Upper lobe of right lung (tissue), 1 donor: ENCODE measurements around the gene CMTM8. TPM values are rescaled to one million over a fixed set of nuclear protein-coding genes. Genes with fewer than 3 reads are reported as not detected.

Experiments
- ATAC-seq: fragments of 200-7000 bp; cut with Tn5 transposase; one replicate; pipeline ENCODE4 v1.9.1; 2020; ENCODE audit warnings: mild to moderate bottlenecking, moderate library complexity
- DNase-seq: peaks from one replicate; pipeline ENCODE4 v3.0.0-alpha.2; 2020
- H3K27ac ChIP-seq: fragments of 200-600 bp; one replicate; pipeline ENCODE4 v1.8.0; 2022
- H3K27me3 ChIP-seq: fragments of 200-600 bp; one replicate; pipeline ENCODE4 v1.8.0; 2022; ENCODE audit warnings: mild to moderate bottlenecking
- H3K36me3 ChIP-seq: fragments of 200-600 bp; one replicate; pipeline ENCODE4 v1.8.0; 2022
- H3K4me1 ChIP-seq: fragments of 200-600 bp; one replicate; pipeline ENCODE4 v1.8.0; 2022
- H3K4me3 ChIP-seq: fragments of 200-600 bp; one replicate; pipeline ENCODE4 v1.8.0; 2022; ENCODE audit warnings: mild to moderate bottlenecking
- H3K9me3 ChIP-seq: fragments of 200-600 bp; one replicate; pipeline ENCODE4 v1.8.0; 2022
- intact Hi-C: fragments of 100-400 bp; cut with DNase I; formaldehyde crosslinking; loops from one replicate; pipeline ENCODE4 v1.11.0; 2022
- total RNA-seq: library from RNA; stranded (reverse); fragmentation: NEBNext Ultra II Directional; extraction: Animal tissue kit (Norgen Biotek cat#: 25700); gene quantifications from one replicate; pipeline ENCODE4 v1.2.1, GENCODE V29; 2021
- TF ChIP-seq, protein P1 (sequence below): fragments of 200-600 bp; IDR thresholded peaks from one replicate; pipeline ENCODE4 v1.8.0; 2022; ENCODE audit warnings: antibody characterized with exemption
- donor health status: DM: no; HTN: yes; CAD: no; lungs with severe emphysema.

The CMTM8 gene
- total RNA-seq, 1 donor from 2014 or later = 24.9 TPM

DNA sequence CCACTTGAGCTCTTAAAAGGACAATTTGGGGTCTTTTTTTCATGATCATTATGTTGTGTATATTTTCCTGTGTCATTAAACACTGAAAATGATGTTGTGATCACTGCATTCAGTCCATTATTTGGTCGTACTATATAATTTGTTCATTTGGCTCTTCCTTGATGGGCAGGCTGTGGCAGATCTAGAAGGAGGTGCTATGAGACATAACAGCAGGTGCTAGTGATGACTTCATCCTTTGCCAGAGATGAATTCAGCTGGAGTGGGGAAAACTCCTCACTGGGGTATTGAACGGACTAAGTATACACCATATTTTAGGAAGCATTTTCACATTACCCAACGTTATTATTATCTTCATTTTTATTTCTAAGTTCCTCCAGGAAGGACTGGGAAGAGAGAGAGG is 165.2 kb downstream of the CMTM8 start:
- H3K9me3 ChIP-seq = no peaks in the 10 kb centered on the region
- H3K4me1 ChIP-seq = peaks cover 86% of the 10 kb centered on the region
- peak overlapping the region; percentile 93 for H3K27ac ChIP-seq
- H3K27me3 ChIP-seq = no peaks in the 10 kb centered on the region
- H3K4me3 ChIP-seq = no peak overlapping the region
- intact Hi-C loops = no loop called here
- ATAC-seq (no peak), DNase-seq (no peak)
- TF ChIP-seq, protein P1, sequence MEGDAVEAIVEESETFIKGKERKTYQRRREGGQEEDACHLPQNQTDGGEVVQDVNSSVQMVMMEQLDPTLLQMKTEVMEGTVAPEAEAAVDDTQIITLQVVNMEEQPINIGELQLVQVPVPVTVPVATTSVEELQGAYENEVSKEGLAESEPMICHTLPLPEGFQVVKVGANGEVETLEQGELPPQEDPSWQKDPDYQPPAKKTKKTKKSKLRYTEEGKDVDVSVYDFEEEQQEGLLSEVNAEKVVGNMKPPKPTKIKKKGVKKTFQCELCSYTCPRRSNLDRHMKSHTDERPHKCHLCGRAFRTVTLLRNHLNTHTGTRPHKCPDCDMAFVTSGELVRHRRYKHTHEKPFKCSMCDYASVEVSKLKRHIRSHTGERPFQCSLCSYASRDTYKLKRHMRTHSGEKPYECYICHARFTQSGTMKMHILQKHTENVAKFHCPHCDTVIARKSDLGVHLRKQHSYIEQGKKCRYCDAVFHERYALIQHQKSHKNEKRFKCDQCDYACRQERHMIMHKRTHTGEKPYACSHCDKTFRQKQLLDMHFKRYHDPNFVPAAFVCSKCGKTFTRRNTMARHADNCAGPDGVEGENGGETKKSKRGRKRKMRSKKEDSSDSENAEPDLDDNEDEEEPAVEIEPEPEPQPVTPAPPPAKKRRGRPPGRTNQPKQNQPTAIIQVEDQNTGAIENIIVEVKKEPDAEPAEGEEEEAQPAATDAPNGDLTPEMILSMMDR = no peak
- H3K36me3 ChIP-seq = no peaks in the 10 kb centered on the region

DNA sequence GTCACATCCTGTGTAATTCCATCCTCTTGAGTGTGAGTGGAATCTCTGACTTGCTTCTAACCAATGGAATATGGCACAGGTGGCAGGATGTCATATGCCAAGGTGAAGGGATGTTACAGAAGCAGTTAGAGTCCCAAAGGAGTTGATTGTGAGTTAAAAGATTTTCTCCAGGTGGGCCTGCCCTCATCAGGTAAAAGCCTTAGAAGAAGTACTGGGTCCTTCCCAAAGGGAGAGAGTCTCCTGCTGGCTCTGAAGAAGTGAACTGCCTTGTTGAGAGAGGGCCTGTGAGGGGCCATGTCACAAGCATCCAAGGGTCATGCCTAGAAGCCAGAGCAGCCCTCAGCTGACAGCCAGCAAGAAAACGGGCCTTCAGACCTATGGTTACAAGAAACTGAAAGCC is 166.2 kb downstream of the CMTM8 start:
- TF ChIP-seq, protein P1 = no peak
- ATAC-seq (no peak), DNase-seq (no peak)
- H3K9me3 ChIP-seq = no peaks in the 10 kb centered on the region
- H3K4me1 ChIP-seq = peaks cover 82% of the 10 kb centered on the region
- intact Hi-C loops = no loop called here
- no peak overlapping the region for H3K27ac ChIP-seq
- H3K27me3 ChIP-seq = no peaks in the 10 kb centered on the region
- H3K36me3 ChIP-seq = no peaks in the 10 kb centered on the region
- no peak overlapping the region for H3K4me3 ChIP-seq

DNA sequence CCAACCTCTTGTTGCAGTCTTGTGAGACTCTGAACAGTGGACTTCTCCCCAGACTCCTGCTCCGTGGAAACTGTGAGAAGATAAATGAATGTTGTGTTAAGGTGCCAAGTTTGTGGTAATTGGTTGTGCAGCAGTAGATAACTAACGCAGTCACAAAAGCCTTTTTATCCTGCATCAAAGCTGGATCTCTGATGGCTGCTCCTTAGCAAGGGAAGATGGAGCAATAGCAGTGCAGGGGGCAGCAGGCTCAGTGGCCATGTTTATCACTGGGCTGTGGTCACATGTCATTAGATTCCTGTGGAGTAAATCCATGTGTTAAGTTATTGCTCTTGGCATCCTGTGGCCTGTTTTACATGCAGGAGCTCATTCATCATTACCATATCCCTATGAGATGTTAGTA is 166.7 kb downstream of the CMTM8 start:
- Histone ChIP-seq H3K4me3 (no peak overlapping the region), H3K9me3 (no peaks in the 10 kb centered on the region), H3K27ac (no peak overlapping the region), H3K4me1 (peaks cover 77% of the 10 kb centered on the region), H3K27me3 (no peaks in the 10 kb centered on the region), H3K36me3 (no peaks in the 10 kb centered on the region)
- DNase-seq (no peak), ATAC-seq (no peak)
- TF ChIP-seq, protein P1 = no peak
- intact Hi-C loops = no loop called here

DNA sequence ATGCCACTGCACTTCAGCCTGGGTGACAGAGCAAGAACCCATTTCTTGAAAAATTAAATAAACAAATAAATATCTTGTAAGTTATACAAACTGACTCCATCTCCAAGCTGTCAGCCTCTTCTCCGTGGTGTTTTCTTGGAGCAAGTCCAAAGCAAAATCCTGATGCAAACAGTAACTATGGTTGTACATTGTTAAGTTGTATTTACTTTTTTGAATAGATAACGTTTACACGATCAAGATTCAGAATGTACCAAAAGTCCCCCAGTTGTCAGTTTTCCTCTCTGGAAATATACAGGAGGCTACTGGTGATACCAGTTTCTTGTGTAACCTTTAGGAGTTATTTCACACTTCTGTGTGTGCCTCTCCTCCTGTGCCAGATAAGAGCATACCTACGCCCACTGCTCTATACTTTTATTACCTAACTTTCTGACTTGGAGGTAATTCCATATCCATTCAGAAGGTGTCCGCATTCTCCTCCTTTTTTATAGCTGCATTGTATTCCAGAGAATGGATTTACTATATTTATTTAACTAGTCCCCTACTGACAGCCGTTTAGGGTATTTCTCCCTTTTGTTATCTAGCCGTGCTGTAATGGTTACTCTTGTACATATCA is 167.3 kb downstream of the CMTM8 start:
- H3K36me3 ChIP-seq = no peaks in the 10 kb centered on the region
- no peak overlapping the region for H3K4me3 ChIP-seq
- H3K27ac ChIP-seq = peak overlapping the region; percentile 61
- TF ChIP-seq, protein P1 = peak; percentile 6
- ATAC-seq (no peak), DNase-seq (no peak)
- H3K27me3 ChIP-seq = no peaks in the 10 kb centered on the region
- H3K4me1 ChIP-seq = peaks cover 71% of the 10 kb centered on the region
- intact Hi-C loops = no loop called here
- H3K9me3 ChIP-seq = no peaks in the 10 kb centered on the region

DNA sequence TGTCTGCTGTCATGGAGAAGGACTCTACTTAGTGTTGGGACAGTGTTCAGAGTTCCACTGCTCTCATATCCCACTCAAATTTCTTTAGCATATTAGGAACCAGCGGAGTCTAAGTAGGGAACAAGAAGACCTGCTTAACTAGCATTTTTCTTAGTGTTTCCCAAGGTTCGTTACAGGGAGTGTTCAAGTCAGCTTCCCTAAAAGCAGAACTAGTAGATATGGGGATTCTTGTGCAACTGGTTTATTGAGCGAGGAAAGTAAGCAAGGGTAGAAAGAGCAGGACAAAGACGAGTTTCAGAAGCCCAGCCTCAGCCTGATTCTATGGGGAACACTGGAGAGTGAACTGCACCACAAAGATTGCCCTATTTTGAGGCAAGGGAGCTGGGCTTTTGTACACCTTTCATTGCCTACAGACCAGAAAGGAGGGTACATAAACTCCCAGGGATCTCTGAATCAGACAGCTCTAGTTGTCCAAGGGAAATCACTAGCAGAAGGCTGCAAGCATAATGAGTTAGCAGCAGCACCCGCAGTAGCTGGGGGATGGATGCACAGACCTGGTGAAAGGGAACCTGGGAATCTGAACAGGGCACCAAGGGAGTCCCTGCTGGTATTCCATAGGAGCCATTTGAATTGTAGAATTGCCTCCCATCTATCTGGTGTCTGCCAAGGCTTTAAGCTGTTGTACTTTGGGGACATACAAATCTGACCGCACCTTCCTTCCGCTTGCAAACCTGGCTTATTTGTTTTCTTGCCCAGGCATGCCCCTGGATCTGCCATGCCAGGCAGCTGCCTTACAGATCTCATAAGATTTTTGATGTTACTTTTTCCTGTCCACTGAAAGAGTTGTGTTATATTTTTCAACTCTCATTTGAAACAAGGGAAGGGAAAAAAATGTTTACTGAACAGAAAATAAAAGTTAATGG is 168.3 kb downstream of the CMTM8 start:
- no peaks in the 10 kb centered on the region for H3K27me3 ChIP-seq
- H3K36me3 ChIP-seq = no peaks in the 10 kb centered on the region
- DNase-seq = no peak
- ATAC-seq = peak; percentile 72
- H3K4me3 ChIP-seq = no peak overlapping the region
- peak overlapping the region; percentile 61 for H3K27ac ChIP-seq
- TF ChIP-seq, protein P1 = no peak
- H3K4me1 ChIP-seq = peaks cover 63% of the 10 kb centered on the region
- intact Hi-C loops = no loop called here
- H3K9me3 ChIP-seq = no peaks in the 10 kb centered on the region
